ENCODE measurements around the gene SLC50A1. TPM values are rescaled to one million over a fixed set of nuclear protein-coding genes. Genes with fewer than 3 reads are reported as not detected.

SLC50A1 gene
- total RNA-seq, 2 donors from 2014 or later: 25.1 to 29.8 TPM

DNA sequence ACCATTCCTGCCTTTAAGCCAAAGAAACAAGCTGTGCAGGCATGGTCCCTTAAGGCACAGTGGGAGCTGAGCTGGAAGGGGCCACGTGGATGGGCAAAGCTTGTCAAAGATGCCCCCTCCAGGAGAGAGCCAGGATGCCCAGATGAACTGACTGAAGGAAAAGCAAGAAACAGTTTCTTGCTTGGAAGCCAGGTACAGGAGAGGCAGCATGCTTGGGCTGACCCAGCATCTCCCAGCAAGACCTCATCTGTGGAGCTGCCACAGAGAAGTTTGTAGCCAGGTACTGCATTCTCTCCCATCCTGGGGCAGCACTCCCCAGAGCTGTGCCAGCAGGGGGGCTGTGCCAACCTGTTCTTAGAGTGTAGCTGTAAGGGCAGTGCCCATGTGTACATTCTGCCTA, 1.3 kb upstream of the SLC50A1 start:
- H3K4me3 ChIP-seq (ENCODE audit: low read length): peak overlapping the region; percentile 99
- H3K9me3 Mint-ChIP-seq: no peaks in the 10 kb centered on the region
- DNase-seq: no peak
- 67 to 71% methylated on average over 1 of the region's 1 CpG for WGBS, 2 experiments (ENCODE audit: insufficient coverage in 1 of 2, insufficient read length in 1 of 2)
- peaks cover 4% of the 10 kb centered on the region for H3K27me3 ChIP-seq (ENCODE audit: control insufficient read depth, insufficient read depth, low read length, poor library complexity, severe bottlenecking)
- H3K27ac ChIP-seq (ENCODE audit: low read depth, low read length): no peak overlapping the region
- no peak overlapping the region for H3K27ac Mint-ChIP-seq
- peaks cover 20% of the 10 kb centered on the region for H3K36me3 Mint-ChIP-seq (ENCODE audit: low read depth)
- peaks cover 29% of the 10 kb centered on the region for H3K27me3 Mint-ChIP-seq (ENCODE audit: insufficient read depth)
- peaks cover 23% of the 10 kb centered on the region for H3K4me1 Mint-ChIP-seq
- peak overlapping the region; percentile 94 for H3K4me3 Mint-ChIP-seq
- peak overlapping the region; percentile 86 for H3K9ac ChIP-seq (ENCODE audit: extremely low read depth, low read length, poor library complexity, severe bottlenecking)
- peaks cover 12% of the 10 kb centered on the region for H3K36me3 ChIP-seq (ENCODE audit: control insufficient read depth, insufficient read depth, low read length)
- no peaks in the 10 kb centered on the region for H3K9me3 ChIP-seq (ENCODE audit: control insufficient read depth, low read length)
- H3K4me1 ChIP-seq (ENCODE audit: control insufficient read depth, insufficient read depth, low read length): peaks cover 13% of the 10 kb centered on the region
- TF ChIP-seq, protein P1, sequence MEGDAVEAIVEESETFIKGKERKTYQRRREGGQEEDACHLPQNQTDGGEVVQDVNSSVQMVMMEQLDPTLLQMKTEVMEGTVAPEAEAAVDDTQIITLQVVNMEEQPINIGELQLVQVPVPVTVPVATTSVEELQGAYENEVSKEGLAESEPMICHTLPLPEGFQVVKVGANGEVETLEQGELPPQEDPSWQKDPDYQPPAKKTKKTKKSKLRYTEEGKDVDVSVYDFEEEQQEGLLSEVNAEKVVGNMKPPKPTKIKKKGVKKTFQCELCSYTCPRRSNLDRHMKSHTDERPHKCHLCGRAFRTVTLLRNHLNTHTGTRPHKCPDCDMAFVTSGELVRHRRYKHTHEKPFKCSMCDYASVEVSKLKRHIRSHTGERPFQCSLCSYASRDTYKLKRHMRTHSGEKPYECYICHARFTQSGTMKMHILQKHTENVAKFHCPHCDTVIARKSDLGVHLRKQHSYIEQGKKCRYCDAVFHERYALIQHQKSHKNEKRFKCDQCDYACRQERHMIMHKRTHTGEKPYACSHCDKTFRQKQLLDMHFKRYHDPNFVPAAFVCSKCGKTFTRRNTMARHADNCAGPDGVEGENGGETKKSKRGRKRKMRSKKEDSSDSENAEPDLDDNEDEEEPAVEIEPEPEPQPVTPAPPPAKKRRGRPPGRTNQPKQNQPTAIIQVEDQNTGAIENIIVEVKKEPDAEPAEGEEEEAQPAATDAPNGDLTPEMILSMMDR (conservative IDR thresholded peaks at IDR 0.05): no peak

DNA sequence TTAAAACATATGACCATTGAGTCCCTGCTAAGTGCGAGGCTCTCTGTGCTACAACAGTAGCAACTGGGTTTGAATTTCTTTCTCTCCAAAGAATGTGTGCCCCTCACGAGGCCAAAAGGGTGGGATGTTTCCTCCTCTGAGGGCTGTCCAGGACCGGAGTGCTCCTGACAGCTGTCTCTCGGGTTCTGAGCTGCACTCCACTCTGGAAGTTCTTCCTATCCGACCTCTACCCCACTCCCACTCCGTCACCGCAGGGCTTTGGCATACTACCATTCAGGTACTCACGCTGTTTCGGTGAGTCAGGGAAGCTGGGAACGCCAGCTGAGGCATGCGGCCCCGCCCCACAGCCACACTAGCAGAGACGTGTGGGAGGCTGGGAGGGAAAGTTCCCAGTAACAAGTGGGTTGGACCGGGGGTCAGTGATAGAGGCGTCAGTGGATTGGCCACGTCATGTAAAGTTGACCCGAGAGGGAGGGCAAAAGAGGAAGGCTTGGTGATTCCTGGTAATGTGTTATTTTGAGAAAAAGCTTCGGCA, 705 bp upstream of the SLC50A1 start:
- H3K4me3 ChIP-seq (ENCODE audit: low read length): peak overlapping the region; percentile 99
- no peaks in the 10 kb centered on the region for H3K9me3 ChIP-seq (ENCODE audit: control insufficient read depth, low read length)
- H3K27me3 Mint-ChIP-seq (ENCODE audit: insufficient read depth): peaks cover 23% of the 10 kb centered on the region
- H3K27ac ChIP-seq (ENCODE audit: low read depth, low read length): peak overlapping the region; percentile 88
- no peaks in the 10 kb centered on the region for H3K9me3 Mint-ChIP-seq
- peak overlapping the region; percentile 99 for H3K27ac Mint-ChIP-seq
- H3K4me1 Mint-ChIP-seq: peaks cover 18% of the 10 kb centered on the region
- TF ChIP-seq, protein P1 (conservative IDR thresholded peaks at IDR 0.05): no peak
- H3K36me3 ChIP-seq (ENCODE audit: control insufficient read depth, insufficient read depth, low read length): peaks cover 12% of the 10 kb centered on the region
- WGBS, 2 experiments (ENCODE audit: insufficient coverage in 1 of 2, insufficient read length in 1 of 2): 9% methylated on average over 15 to 18 of the region's 18 CpGs
- peak overlapping the region; percentile 86 for H3K9ac ChIP-seq (ENCODE audit: extremely low read depth, low read length, poor library complexity, severe bottlenecking)
- peaks cover 7% of the 10 kb centered on the region for H3K4me1 ChIP-seq (ENCODE audit: control insufficient read depth, insufficient read depth, low read length)
- H3K36me3 Mint-ChIP-seq (ENCODE audit: low read depth): peaks cover 20% of the 10 kb centered on the region
- no peaks in the 10 kb centered on the region for H3K27me3 ChIP-seq (ENCODE audit: control insufficient read depth, insufficient read depth, low read length, poor library complexity, severe bottlenecking)
- peak; percentile 87 for DNase-seq
- peak overlapping the region; percentile 94 for H3K4me3 Mint-ChIP-seq

DNA sequence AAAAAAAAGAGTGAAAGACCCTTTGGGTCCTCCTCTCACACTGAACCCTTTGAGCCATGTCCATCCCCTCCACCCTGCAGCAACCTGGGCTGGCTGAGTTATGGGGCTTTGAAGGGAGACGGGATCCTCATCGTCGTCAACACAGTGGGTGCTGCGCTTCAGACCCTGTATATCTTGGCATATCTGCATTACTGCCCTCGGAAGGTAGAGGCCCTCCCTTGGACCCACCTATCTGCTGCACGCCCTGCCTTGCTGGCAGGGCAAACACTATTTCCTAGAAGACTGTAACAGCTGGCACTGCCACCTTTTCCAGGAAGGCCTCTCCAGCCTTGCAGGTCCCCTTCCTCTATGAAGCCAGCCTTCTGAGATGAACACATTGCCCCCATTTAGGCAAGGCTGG, 1.1 kb downstream of the SLC50A1 start:
- Histone ChIP-seq H3K4me1 (ENCODE audit: control insufficient read depth, insufficient read depth, low read length) (peaks cover 4% of the 10 kb centered on the region), H3K9ac (ENCODE audit: extremely low read depth, low read length, poor library complexity, severe bottlenecking) (no peak overlapping the region), H3K9me3 (ENCODE audit: control insufficient read depth, low read length) (no peaks in the 10 kb centered on the region), H3K27me3 (ENCODE audit: control insufficient read depth, insufficient read depth, low read length, poor library complexity, severe bottlenecking) (no peaks in the 10 kb centered on the region), H3K36me3 (ENCODE audit: control insufficient read depth, insufficient read depth, low read length) (peaks cover 12% of the 10 kb centered on the region), H3K27ac (ENCODE audit: low read depth, low read length) (no peak overlapping the region), H3K4me3 (ENCODE audit: low read length) (peak overlapping the region; percentile 99)
- DNase-seq: peak; percentile 51
- TF ChIP-seq, protein P1 (conservative IDR thresholded peaks at IDR 0.05): no peak
- H3K27ac Mint-ChIP-seq: no peak overlapping the region
- peaks cover 23% of the 10 kb centered on the region for H3K27me3 Mint-ChIP-seq (ENCODE audit: insufficient read depth)
- peak overlapping the region; percentile 94 for H3K4me3 Mint-ChIP-seq
- H3K4me1 Mint-ChIP-seq: peaks cover 13% of the 10 kb centered on the region
- H3K9me3 Mint-ChIP-seq: no peaks in the 10 kb centered on the region
- H3K36me3 Mint-ChIP-seq (ENCODE audit: low read depth): peaks cover 17% of the 10 kb centered on the region
- WGBS, 2 experiments (ENCODE audit: insufficient coverage in 1 of 2, insufficient read length in 1 of 2): 64 to 70% methylated on average over 4 to 6 of the region's 6 CpGs
